ENCODE results near the gene ALG8.

DNA sequence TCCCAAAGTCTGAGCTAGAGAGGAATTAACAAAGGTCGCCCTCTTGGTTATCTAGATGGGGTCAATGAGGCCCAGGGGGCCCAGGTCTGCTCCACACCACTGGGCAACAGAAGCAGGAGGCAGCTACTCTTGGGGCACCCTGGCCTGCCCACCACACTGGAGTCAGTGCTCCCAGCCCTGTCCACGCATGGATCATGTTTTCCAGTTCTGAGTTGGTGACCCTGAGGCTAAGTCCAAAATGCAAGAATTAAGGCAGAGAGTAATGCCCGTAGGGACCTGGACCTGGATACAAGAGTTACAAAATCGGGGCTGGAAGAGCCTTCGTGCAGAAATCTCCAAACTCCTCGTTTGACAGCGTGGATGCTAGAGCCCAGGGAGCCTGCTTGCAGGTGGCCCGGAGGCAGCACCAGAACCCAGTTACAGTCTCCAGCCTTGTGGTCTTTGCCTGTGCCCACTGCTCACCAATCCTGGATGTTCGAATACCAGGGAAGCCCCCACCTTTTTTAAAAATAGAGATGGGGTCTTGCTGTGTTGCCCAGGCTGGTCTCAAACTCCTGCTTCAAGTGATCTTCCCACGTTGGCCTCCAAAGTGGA is 81.9 kb downstream of the ALG8 start:
- TF ChIP-seq CTCF (optimal IDR thresholded peaks at IDR 0.05 in 1 of 3, IDR thresholded peaks at IDR 0.05 in 1 of 3, conservative IDR thresholded peaks at IDR 0.05 in 1 of 3; ENCODE audit: extremely low read depth in 1 of 3, insufficient read depth in 2 of 3, low read length in 3 of 3) (no peak), EZH2 (IDR thresholded peaks at IDR 0.05; ENCODE audit: low read length) (no peak)

Data from keratinocyte (primary cell).